H1 (cell line): ENCODE results near the gene SESN2. TPM values are rescaled to one million over a fixed set of nuclear protein-coding genes. Genes with fewer than 3 reads are reported as not detected.

Experiments
- CTCF ChIA-PET: fragments of 300-600 bp; sonication (Branson Sonifier 250); formaldehyde crosslinking; loops from one replicate; lab custom pipeline; 2021; ENCODE audit not compliant: partially characterized antibody; lab: Charles Lee
- POLR2A ChIA-PET: fragments of 300-600 bp; sonication (Branson Sonifier 250); formaldehyde crosslinking; loops from one replicate; lab custom pipeline; 2021; ENCODE audit warnings: inconsistent platforms; ENCODE audit not compliant: partially characterized antibody; lab: Charles Lee
- DNase-seq, 2 experiments: peaks; one replicate each; pipeline versions ENCODE4 v3.0.0 to v3.0.0-alpha.2; 2010 to 2022; ENCODE audit warnings: low spot score in 2 of 2, low read depth in 1 of 2, mixed read lengths in 1 of 2
- FAIRE-seq: peaks from 2 replicates; lab custom pipeline; 2011; peaks lifted over from hg19 to GRCh38; lab: Jason Lieb, UNC
- H2AFZ ChIP-seq: 2 replicates; pipeline ENCODE4 v1.8.1; 2012; ENCODE audit warnings: low read length, inconsistent platforms
- H2AK5ac ChIP-seq: 2 replicates; pipeline ENCODE4 v1.6.1; 2013; ENCODE audit warnings: low read depth, low read length
- H2BK120ac ChIP-seq: replicated peaks from 2 replicates; pipeline ENCODE3; 2013; ENCODE audit warnings: low read depth, low read length, inconsistent platforms
- H2BK12ac ChIP-seq: 2 replicates; pipeline ENCODE4 v1.6.1; 2013; ENCODE audit warnings: low read depth, low read length
- H2BK15ac ChIP-seq: 2 replicates; pipeline ENCODE4 v1.6.1; 2013; ENCODE audit warnings: low read length
- H2BK20ac ChIP-seq: 2 replicates; pipeline ENCODE4 v1.6.1; 2013; ENCODE audit warnings: low read length
- H2BK5ac ChIP-seq: 2 replicates; pipeline ENCODE4 v1.6.1; 2013; ENCODE audit warnings: low read depth, low read length
- H3K14ac ChIP-seq: 2 replicates; pipeline ENCODE4 v1.6.1; 2013; ENCODE audit warnings: inconsistent platforms; ENCODE audit not compliant: insufficient read length
- H3K18ac ChIP-seq: 2 replicates; pipeline ENCODE4 v1.6.1; 2013; ENCODE audit warnings: low read length; ENCODE audit errors: extremely low read depth
- H3K23ac ChIP-seq: 2 replicates; pipeline ENCODE4 v1.6.1; 2013; ENCODE audit warnings: inconsistent platforms; ENCODE audit not compliant: insufficient read length
- H3K23me2 ChIP-seq: 2 replicates; pipeline ENCODE4 v1.6.1; 2013; ENCODE audit warnings: low read depth, low read length
- H3K27ac ChIP-seq: 2 replicates; pipeline ENCODE4 v1.6.1; 2011; ENCODE audit warnings: low read depth, low read length, inconsistent platforms
- H3K27me3 ChIP-seq, 4 experiments: replicated peaks in 1 of 4; 1 replicate in 1 of 4; 2 replicates in 3 of 4; pipeline versions ENCODE4 v1.6.1 to v1.8.1; 2011 to 2013; ENCODE audit warnings: low read length in 3 of 4, mild to moderate bottlenecking in 3 of 4, inconsistent platforms in 2 of 4, mixed read lengths in 2 of 4, moderate library complexity in 1 of 4; ENCODE audit not compliant: control insufficient read depth in 3 of 4, insufficient read depth in 3 of 4; ENCODE audit errors: extremely low read depth in 1 of 4
- H3K36me3 ChIP-seq, 4 experiments: 2 replicates each; pipeline versions ENCODE4 v1.6.1 to v1.8.1; 2011 to 2013; ENCODE audit warnings: mild to moderate bottlenecking in 4 of 4, low read length in 3 of 4, moderate library complexity in 2 of 4, control low read depth in 1 of 4, inconsistent platforms in 1 of 4; ENCODE audit not compliant: insufficient read depth in 4 of 4, control insufficient read depth in 2 of 4
- H3K4ac ChIP-seq: replicated peaks from 2 replicates; pipeline ENCODE3; 2013; ENCODE audit warnings: low read length, low read depth, mixed read lengths, inconsistent platforms; ENCODE audit not compliant: insufficient read length
- H3K4me1 ChIP-seq, 4 experiments: replicated peaks in 1 of 4; 1 replicate in 1 of 4; 2 replicates in 3 of 4; pipeline versions ENCODE4 v1.6.1 to v1.8.1; 2011 to 2013; ENCODE audit warnings: low read length in 3 of 4, inconsistent platforms in 2 of 4, mixed read lengths in 1 of 4; ENCODE audit not compliant: insufficient read depth in 4 of 4, control insufficient read depth in 3 of 4
- H3K4me2 ChIP-seq, 2 experiments: 2 replicates each; pipeline versions ENCODE4 v1.6.1 to v1.8.1; 2011 to 2013; ENCODE audit warnings: low read depth in 2 of 2, low read length in 2 of 2, control low read depth in 1 of 2, inconsistent platforms in 1 of 2, mild to moderate bottlenecking in 1 of 2; ENCODE audit not compliant: insufficient read depth in 1 of 2
- H3K4me3 ChIP-seq, 4 experiments: fragments of 200-600, 300-600 bp in 1 of 4; sonication (generic), shearing (Covaris generic), sonication (Bioruptor Twin) in 1 of 4; 2 replicates each; pipeline versions ENCODE4 v1.5.1 to v1.8.1; 2011 to 2016; ENCODE audit warnings: low read length in 4 of 4, low read depth in 3 of 4, control low read depth in 2 of 4, inconsistent platforms in 2 of 4, mild to moderate bottlenecking in 2 of 4, mixed read lengths in 1 of 4, moderate library complexity in 1 of 4; ENCODE audit not compliant: insufficient read depth in 2 of 4; ENCODE audit errors: extremely low read depth in 1 of 4
- H3K56ac ChIP-seq: replicated peaks from 2 replicates; pipeline ENCODE3; 2013; ENCODE audit warnings: low read depth, mild to moderate bottlenecking, mixed read lengths, low read length, inconsistent platforms; ENCODE audit not compliant: insufficient read length
- H3K79me1 ChIP-seq: 2 replicates; pipeline ENCODE4 v1.6.1; 2013; ENCODE audit warnings: low read depth, low read length, control low read depth
- H3K79me2 ChIP-seq, 2 experiments: 2 replicates each; pipeline versions ENCODE4 v1.6.1 to v1.8.1; 2012 to 2013; ENCODE audit warnings: low read length in 2 of 2, mild to moderate bottlenecking in 2 of 2, inconsistent platforms in 1 of 2; ENCODE audit not compliant: insufficient read depth in 2 of 2, control insufficient read depth in 1 of 2
- H3K9ac ChIP-seq, 4 experiments: replicated peaks in 1 of 4; 1 replicate in 1 of 4; 2 replicates in 3 of 4; pipeline versions ENCODE4 v1.6.1 to v1.8.1; 2011 to 2013; ENCODE audit warnings: low read depth in 3 of 4, low read length in 3 of 4, control low read depth in 2 of 4, mild to moderate bottlenecking in 2 of 4, moderate library complexity in 2 of 4, inconsistent platforms in 1 of 4; ENCODE audit errors: extremely low read depth in 1 of 4
- H3K9me3 ChIP-seq, 2 experiments: 2 replicates each; pipeline versions ENCODE4 v1.6.1 to v1.8.1; 2012 to 2013; ENCODE audit warnings: mild to moderate bottlenecking in 2 of 2, moderate library complexity in 2 of 2, control low read depth in 1 of 2, inconsistent platforms in 1 of 2, low read depth in 1 of 2, low read length in 1 of 2, mixed read lengths in 1 of 2; ENCODE audit not compliant: insufficient read depth in 2 of 2
- H4K20me1 ChIP-seq, 2 experiments: replicated peaks in 1 of 2; 2 replicates each; pipeline versions ENCODE3 to v1.8.1; 2011 to 2013; ENCODE audit warnings: inconsistent platforms in 2 of 2, low read length in 2 of 2, mild to moderate bottlenecking in 1 of 2; ENCODE audit not compliant: insufficient read depth in 2 of 2, control insufficient read depth in 1 of 2
- H4K5ac ChIP-seq: 2 replicates; pipeline ENCODE4 v1.6.1; 2013; ENCODE audit warnings: low read length, low read depth, mixed read lengths, inconsistent platforms; ENCODE audit not compliant: insufficient read length
- H4K8ac ChIP-seq: 2 replicates; pipeline ENCODE4 v1.8.0; 2013; ENCODE audit warnings: mild to moderate bottlenecking, moderate library complexity, low read length, inconsistent platforms; ENCODE audit not compliant: insufficient read depth; ENCODE audit errors: extremely low read depth
- H4K91ac ChIP-seq: replicated peaks from 2 replicates; pipeline ENCODE3; 2013; ENCODE audit warnings: low read length, mixed read lengths, inconsistent platforms; ENCODE audit not compliant: insufficient read length
- ASH2L ChIP-seq: fragments of 200-600, 300-600 bp; sonication (generic); IDR thresholded peaks from one replicate; pipeline ENCODE4 v1.7.1; 2017; ENCODE audit warnings: low read length
- CBX8 ChIP-seq: fragments of 300-800, 300-1000 bp; sonication (generic); IDR thresholded peaks from 2 replicates; pipeline ENCODE4 v1.7.1; 2016; ENCODE audit warnings: low read depth, low read length, borderline replicate concordance
- CEBPB ChIP-seq: IDR thresholded peaks from 2 replicates; pipeline ENCODE4 v1.6.1; 2012; ENCODE audit warnings: low read depth, low read length
- HDAC2 ChIP-seq, 2 experiments: fragments of 300-600 bp in 1 of 2; sonication (generic) in 1 of 2; IDR thresholded peaks; 2 replicates each; pipeline ENCODE4 v1.6.1; 2011 to 2012; ENCODE audit warnings: low read depth in 2 of 2, low read length in 2 of 2, mild to moderate bottlenecking in 2 of 2, moderate library complexity in 2 of 2, borderline replicate concordance in 1 of 2, inconsistent platforms in 1 of 2
- HDAC6 ChIP-seq: IDR thresholded peaks from one replicate; pipeline ENCODE4 v1.7.1; 2012; ENCODE audit warnings: low read depth, mild to moderate bottlenecking, inconsistent platforms, low read length, moderate library complexity
- KDM4A ChIP-seq: IDR thresholded peaks from one replicate; pipeline ENCODE4 v1.7.1; 2012; ENCODE audit warnings: low read depth, mild to moderate bottlenecking, moderate library complexity, low read length, inconsistent platforms; ENCODE audit not compliant: severe bottlenecking
- MAFK ChIP-seq: IDR thresholded peaks from 2 replicates; pipeline ENCODE4 v1.6.1; 2012; ENCODE audit warnings: low read depth, mild to moderate bottlenecking, improper control_type of control experiment, low read length
- PHF8 ChIP-seq: fragments of 200-600 bp; sonication (generic); conservative IDR thresholded peaks from 2 replicates; pipeline ENCODE4 v1.7.1; 2012; ENCODE audit warnings: low read depth, mild to moderate bottlenecking, inconsistent platforms, low read length, moderate library complexity
- POLR2A ChIP-seq, 2 experiments: IDR thresholded peaks; 1 replicate in 1 of 2; 2 replicates in 1 of 2; pipeline ENCODE4 v1.6.1; 2011; ENCODE audit warnings: low read depth in 2 of 2, low read length in 2 of 2, mild to moderate bottlenecking in 2 of 2; ENCODE audit errors: control extremely low read depth in 1 of 2
- SUZ12 ChIP-seq: fragments of 200-600 bp; sonication (generic); IDR thresholded peaks from 2 replicates; pipeline ENCODE4 v1.6.1; 2012; ENCODE audit warnings: mild to moderate bottlenecking, inconsistent platforms, low read length, moderate library complexity, mixed read lengths
- TEAD4 ChIP-seq: IDR thresholded peaks from 2 replicates; pipeline ENCODE4 v1.6.1; 2012; ENCODE audit warnings: low read depth, low read length, inconsistent platforms, mixed read lengths
- WGBS, 2 experiments: shearing (Covaris generic) in 1 of 2; methylation state at CpG; one replicate each; pipeline versions ENCODE4 v1.1.6 to v1.1.7; 2013 to 2015; ENCODE audit warnings: low lambda C conversion rate in 2 of 2, mixed read lengths in 2 of 2, inconsistent platforms in 1 of 2, low coverage in 1 of 2, missing lambda C conversion rate in 1 of 2; ENCODE audit not compliant: insufficient replicate concordance in 2 of 2, insufficient coverage in 1 of 2, insufficient read length in 1 of 2; ENCODE audit errors: extremely low coverage in 1 of 2, missing lambda C conversion rate in 1 of 2; 5-methylcytosine and 5-hydroxymethylcytosine counted together
- polyA plus RNA-seq, 7 experiments: library from polyadenylated mRNA; depleted of rRNA in 3 of 7; stranded (reverse) in 5 of 7; unstranded in 2 of 7; fragments of >200 nt in 5 of 7; fragments of 200-250 nt in 2 of 7; gene quantifications; 1 replicate in 5 of 7; 2 replicates in 1 of 7; 4 replicates in 1 of 7; pipeline versions ENCODE4 v1.2.1 to v1.2.3, GENCODE V29; 2011 to 2013; ENCODE audit warnings: missing spikeins in 2 of 7, mixed read lengths in 2 of 7
- total RNA-seq: library from RNA; stranded (reverse); fragmentation: NEBNext Ultra II Directional; extraction: Animal tissue kit (Norgen Biotek cat#: 25700); gene quantifications from 2 replicates; pipeline ENCODE4 v1.2.1, GENCODE V29; 2021
- TF ChIP-seq, protein P1 (sequence below): IDR thresholded peaks from 2 replicates; pipeline ENCODE4 v1.6.1; 2012; ENCODE audit warnings: low read length, inconsistent platforms

The SESN2 gene
- total and polyA plus RNA-seq, 2 of the 8 experiments (the other 6 are each of a cell fraction or from before 2014, with no cell fraction given), result 25.1 to 33.0 TPM

DNA sequence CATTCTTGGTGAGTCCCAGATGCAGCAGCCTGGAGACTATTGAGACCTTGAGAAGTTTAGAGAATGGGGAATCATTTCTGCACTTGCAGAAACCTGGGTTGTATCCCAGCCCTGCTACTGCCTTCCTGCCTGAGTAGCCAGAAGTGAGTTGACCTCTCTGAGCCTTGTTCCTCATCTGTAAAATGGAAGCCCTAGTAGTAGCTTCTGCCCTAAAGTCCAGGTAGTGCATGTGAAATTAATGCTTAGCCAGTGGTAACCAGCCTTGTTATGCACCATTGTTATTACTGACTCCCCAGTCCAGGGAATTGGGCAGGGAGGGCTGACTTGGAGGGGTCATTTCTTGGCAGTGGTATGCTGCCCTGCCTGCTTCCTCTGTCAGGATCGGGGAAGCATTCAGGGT, 5.6 kb downstream of the SESN2 start:
- no peak overlapping the region for H2BK5ac ChIP-seq
- FAIRE-seq, result no peak
- TF ChIP-seq POLR2A (IDR thresholded peaks at IDR 0.05; ENCODE audit: control extremely low read depth in 1 of 2, low read depth in 2 of 2, low read length in 2 of 2) (no peak), CBX8 (no peak), KDM4A (no peak), TEAD4 (no peak), SUZ12 (no peak), HDAC2 (IDR thresholded peaks at IDR 0.05; ENCODE audit: borderline replicate concordance in 1 of 2, low read depth in 2 of 2, low read length in 2 of 2) (no peak), CEBPB (no peak), ASH2L (no peak), HDAC6 (no peak), PHF8 (no peak), MAFK (no peak)
- TF ChIP-seq, protein P1, sequence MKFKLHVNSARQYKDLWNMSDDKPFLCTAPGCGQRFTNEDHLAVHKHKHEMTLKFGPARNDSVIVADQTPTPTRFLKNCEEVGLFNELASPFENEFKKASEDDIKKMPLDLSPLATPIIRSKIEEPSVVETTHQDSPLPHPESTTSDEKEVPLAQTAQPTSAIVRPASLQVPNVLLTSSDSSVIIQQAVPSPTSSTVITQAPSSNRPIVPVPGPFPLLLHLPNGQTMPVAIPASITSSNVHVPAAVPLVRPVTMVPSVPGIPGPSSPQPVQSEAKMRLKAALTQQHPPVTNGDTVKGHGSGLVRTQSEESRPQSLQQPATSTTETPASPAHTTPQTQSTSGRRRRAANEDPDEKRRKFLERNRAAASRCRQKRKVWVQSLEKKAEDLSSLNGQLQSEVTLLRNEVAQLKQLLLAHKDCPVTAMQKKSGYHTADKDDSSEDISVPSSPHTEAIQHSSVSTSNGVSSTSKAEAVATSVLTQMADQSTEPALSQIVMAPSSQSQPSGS, result no peak

More for the DNA sequence above, 5.6 kb downstream of the SESN2 start:
- H3K4me2 ChIP-seq, result peak overlapping the region; percentile 40 to 100
- no peak overlapping the region for H3K14ac ChIP-seq
- H3K18ac ChIP-seq, result no peak overlapping the region
- ChIA-PET POLR2A (interaction anchor here (0.6 to 19.5 kb wide), 5 partner anchors 17 to 791 kb away, joined by 3 to 324 read pairs (median 116); partner anchors contain the start of genes ATP5IF1 and DNAJC8), CTCF (interaction anchor here (1.4 to 6.7 kb wide), 2 partner anchors 15 to 37 kb away, joined by 6 to 61 read pairs; no protein-coding TSS in a partner anchor)
- H3K27ac ChIP-seq, result no peak overlapping the region
- no peak overlapping the region for H2AK5ac ChIP-seq
- H4K20me1 ChIP-seq, result peaks cover 21 to 35% of the 10 kb centered on the region in 2 experiments
- peaks cover 0 to 12% (median 0%) of the 10 kb centered on the region in 4 experiments; a peak in 2 of 8 replicates for H3K36me3 ChIP-seq
- H3K9me3 ChIP-seq, result no peaks in the 10 kb centered on the region
- H2AFZ ChIP-seq, result no peak overlapping the region
- no peak overlapping the region for H3K56ac ChIP-seq
- peaks cover 43 to 97% of the 10 kb centered on the region in 2 experiments for H3K79me2 ChIP-seq
- H2BK15ac ChIP-seq, result 0 out of 2 replicates have a peak overlapping the region, but pooled peaks have one; percentile 29
- no peak for DNase-seq
- peaks cover 10 to 29% (median 22%) of the 10 kb centered on the region in 4 experiments; a peak in 6 of 7 replicates for H3K4me1 ChIP-seq
- no peak overlapping the region for H4K8ac ChIP-seq
- no peak overlapping the region for H4K91ac ChIP-seq
- no peak overlapping the region for H3K4ac ChIP-seq
- no peak overlapping the region for H3K23ac ChIP-seq
- no peaks in the 10 kb centered on the region for H3K27me3 ChIP-seq
- H3K79me1 ChIP-seq, result peaks cover 33% of the 10 kb centered on the region
- no peak overlapping the region; the same call in 1 of the 2 replicates for H2BK12ac ChIP-seq
- peaks cover 6% of the 10 kb centered on the region for H3K23me2 ChIP-seq
- H2BK120ac ChIP-seq, result no peak overlapping the region
- no peak overlapping the region for H4K5ac ChIP-seq
- WGBS, 2 experiments, result 89% methylated on average over 1 of the region's 1 CpG; no CpG with 5 or more reads in 1 of the 2 experiments
- H3K9ac ChIP-seq, result no peak overlapping the region; a peak in 1 of 7 replicates
- no peak overlapping the region; a peak in 1 of 8 replicates for H3K4me3 ChIP-seq
- no peak overlapping the region for H2BK20ac ChIP-seq
